Activated CD8-positive, alpha-beta memory T cell treated with anti-CD3 and anti-CD28 coated beads, Interleukin-2, amount 10 ng/mL, durations not matched to agents 7 days and 5 days (primary cell): Measurements from ENCODE around the gene PCED1B. TPM values are rescaled to one million over a fixed set of nuclear protein-coding genes. Genes with fewer than 3 reads are reported as not detected.
"Not testable (repeated sequence)": the region's sequence is repeated elsewhere in the genome, so short reads cannot be mapped to it uniquely, and the experiment has no call there.

Experiments used
- ATAC-seq: fragments of 150-1000 bp; cut with Tn5 transposase; one replicate; pipeline ENCODE4 v1.10.0; 2021; ENCODE audit warnings: moderate library complexity
- CTCF ChIA-PET: fragments of 350-600 bp; sonication (Branson Sonifier 250); formaldehyde crosslinking; loops from one replicate; lab custom pipeline; 2021; ENCODE audit warnings: antibody characterized with exemption; lab: Charles Lee
- DNase-seq: peaks from one replicate; pipeline ENCODE4 v3.0.0-alpha.2; 2020
- H3K27ac Mint-ChIP-seq: one replicate; pipeline ENCODE4 v1.8.0; 2021; ENCODE audit warnings: mild to moderate bottlenecking, mixed read lengths
- H3K27me3 Mint-ChIP-seq: one replicate; pipeline ENCODE4 v1.8.0; 2021; ENCODE audit warnings: mixed read lengths
- H3K36me3 Mint-ChIP-seq: one replicate; pipeline ENCODE4 v1.8.0; 2021; ENCODE audit warnings: mild to moderate bottlenecking, mixed read lengths
- H3K4me1 Mint-ChIP-seq: one replicate; pipeline ENCODE4 v1.8.0; 2021; ENCODE audit warnings: mixed read lengths
- H3K4me3 Mint-ChIP-seq: one replicate; pipeline ENCODE4 v1.8.0; 2021; ENCODE audit warnings: mild to moderate bottlenecking, moderate library complexity, mixed read lengths
- H3K9me3 Mint-ChIP-seq: one replicate; pipeline ENCODE4 v1.8.0; 2022; ENCODE audit warnings: low read depth, mixed read lengths
- total RNA-seq, 2 experiments: library from RNA; stranded (reverse); gene quantifications; one replicate each; pipeline ENCODE4 v1.2.3, GENCODE V29; 2021

PCED1B gene
- total RNA-seq, 2 experiments from 2014 or later, result 44.3 to 63.2 TPM

- peaks cover 11% of the 10 kb centered on the region for H3K36me3 Mint-ChIP-seq
- not testable (repeated sequence) for H3K4me1 Mint-ChIP-seq, ATAC-seq, H3K4me3 Mint-ChIP-seq, DNase-seq, H3K9me3 Mint-ChIP-seq, H3K27ac Mint-ChIP-seq, H3K27me3 Mint-ChIP-seq
- CTCF ChIA-PET, result interaction anchor here (1.2 kb wide), 1 partner anchor 19 kb away, joined by 3 read pairs; no protein-coding TSS in a partner anchor
Observed at GRCh38 chr12:47051291-47051690, 28.1 kb upstream of the PCED1B start.

- Mint-ChIP-seq H3K36me3 (peaks cover 11% of the 10 kb centered on the region), H3K4me1 (no peaks in the 10 kb centered on the region), H3K27ac (no peak overlapping the region), H3K27me3 (no peaks in the 10 kb centered on the region), H3K9me3 (peaks cover 9% of the 10 kb centered on the region), H3K4me3 (no peak overlapping the region)
- ATAC-seq (no peak), DNase-seq (no peak)
- CTCF ChIA-PET, result interaction anchor here (0.6 kb wide), 1 partner anchor 1729 kb away, joined by 3 read pairs; no protein-coding TSS in a partner anchor
Observed at GRCh38 chr12:47052274-47052673, 27.1 kb upstream of the PCED1B start.

DNA sequence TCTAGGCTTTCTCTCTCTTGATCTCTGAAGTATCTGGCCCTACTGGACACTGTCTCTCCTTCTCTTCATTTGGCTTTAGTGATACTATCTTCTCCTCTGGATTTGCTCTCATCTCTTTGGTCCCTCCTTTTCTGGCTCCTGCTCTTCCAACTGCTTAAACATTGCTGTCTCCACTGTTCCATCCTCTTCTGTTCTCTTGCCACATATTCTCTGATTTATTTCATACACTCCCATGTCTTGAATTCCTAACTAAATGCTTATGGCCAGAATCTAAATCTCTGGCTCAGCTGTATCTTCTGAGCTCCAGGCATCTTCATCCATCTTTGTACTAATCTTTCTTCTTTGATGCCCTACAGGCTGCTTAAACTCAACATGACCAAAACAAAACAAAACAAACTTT, 25.5 kb upstream of the PCED1B start:
- H3K27ac Mint-ChIP-seq, result no peak overlapping the region
- CTCF ChIA-PET, result interaction anchor here (2.0 kb wide), 1 partner anchor 17 kb away, joined by 9 read pairs; no protein-coding TSS in a partner anchor
- DNase-seq (no peak), ATAC-seq (no peak)
- H3K4me3 Mint-ChIP-seq, result no peak overlapping the region
- H3K9me3 Mint-ChIP-seq, result peaks cover 9% of the 10 kb centered on the region
- no peaks in the 10 kb centered on the region for H3K4me1 Mint-ChIP-seq
- peaks cover 11% of the 10 kb centered on the region for H3K36me3 Mint-ChIP-seq
- H3K27me3 Mint-ChIP-seq, result no peaks in the 10 kb centered on the region

- H3K9me3 Mint-ChIP-seq, result peaks cover 9% of the 10 kb centered on the region
- no peaks in the 10 kb centered on the region for H3K27me3 Mint-ChIP-seq
- H3K4me1 Mint-ChIP-seq, result no peaks in the 10 kb centered on the region
- peaks cover 13% of the 10 kb centered on the region for H3K36me3 Mint-ChIP-seq
- no peak overlapping the region for H3K27ac Mint-ChIP-seq
- no peak for DNase-seq
- no peak overlapping the region for H3K4me3 Mint-ChIP-seq
- ATAC-seq, result no peak
- CTCF ChIA-PET, result interaction anchor here (2.0 kb wide), 1 partner anchor 17 kb away, joined by 9 read pairs; no protein-coding TSS in a partner anchor
Observed at GRCh38 chr12:47054659-47055058, 24.8 kb upstream of the PCED1B start.

GRCh38 chr12:47055856-47056255, 23.6 kb upstream of the PCED1B start:
- DNase-seq, H3K4me3 Mint-ChIP-seq, CTCF ChIA-PET, ATAC-seq, H3K36me3 Mint-ChIP-seq, H3K27me3 Mint-ChIP-seq, H3K27ac Mint-ChIP-seq, H3K4me1 Mint-ChIP-seq, H3K9me3 Mint-ChIP-seq: not testable (repeated sequence)

DNA sequence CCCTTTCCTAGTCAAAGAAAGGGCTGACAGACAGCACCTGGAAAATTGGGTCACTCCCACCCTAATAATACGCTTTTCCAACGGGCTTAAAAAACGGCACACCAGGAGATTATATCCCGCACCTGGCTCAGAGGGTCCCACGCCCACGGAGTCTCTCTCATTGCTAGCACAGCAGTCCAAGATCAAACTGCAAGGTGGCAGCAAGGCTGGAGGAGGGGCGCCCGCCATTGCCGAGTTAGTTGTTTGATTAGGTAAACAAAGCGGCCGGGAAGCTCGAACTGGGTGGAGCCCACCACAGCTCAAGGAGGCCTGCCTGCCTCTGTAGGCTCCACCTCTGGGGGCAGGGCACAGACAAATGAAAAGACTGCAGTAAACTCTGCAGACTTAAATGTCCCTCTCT, 22.5 kb upstream of the PCED1B start:
- H3K9me3 Mint-ChIP-seq, H3K36me3 Mint-ChIP-seq, H3K4me3 Mint-ChIP-seq, CTCF ChIA-PET, H3K4me1 Mint-ChIP-seq, H3K27ac Mint-ChIP-seq, ATAC-seq, H3K27me3 Mint-ChIP-seq, DNase-seq: not testable (repeated sequence)

DNA sequence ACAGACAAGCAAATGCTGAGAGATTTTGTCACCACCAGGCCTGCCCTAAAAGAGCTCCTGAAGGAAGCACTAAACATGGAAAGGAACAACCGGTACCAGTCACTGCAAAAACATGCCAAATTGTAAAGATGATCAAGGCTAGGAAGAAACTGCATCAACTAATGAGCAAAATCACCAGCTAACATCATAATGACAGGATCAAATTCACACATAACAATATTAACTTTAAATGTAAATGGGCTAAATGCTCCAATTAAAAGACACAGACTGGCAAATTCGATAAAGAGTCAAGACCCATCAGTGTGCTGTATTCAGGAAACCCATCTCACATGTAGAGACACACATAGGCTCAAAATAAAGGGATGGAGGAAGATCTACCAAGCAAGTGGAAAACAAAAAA, 20.8 kb upstream of the PCED1B start:
- CTCF ChIA-PET, DNase-seq, H3K27me3 Mint-ChIP-seq, H3K9me3 Mint-ChIP-seq, ATAC-seq, H3K27ac Mint-ChIP-seq, H3K4me1 Mint-ChIP-seq, H3K4me3 Mint-ChIP-seq, H3K36me3 Mint-ChIP-seq: not testable (repeated sequence)

- CTCF ChIA-PET, result no interaction called here
- no peak overlapping the region for H3K27ac Mint-ChIP-seq
Observed at GRCh38 chr12:47065546-47065945, 13.9 kb upstream of the PCED1B start.

DNA sequence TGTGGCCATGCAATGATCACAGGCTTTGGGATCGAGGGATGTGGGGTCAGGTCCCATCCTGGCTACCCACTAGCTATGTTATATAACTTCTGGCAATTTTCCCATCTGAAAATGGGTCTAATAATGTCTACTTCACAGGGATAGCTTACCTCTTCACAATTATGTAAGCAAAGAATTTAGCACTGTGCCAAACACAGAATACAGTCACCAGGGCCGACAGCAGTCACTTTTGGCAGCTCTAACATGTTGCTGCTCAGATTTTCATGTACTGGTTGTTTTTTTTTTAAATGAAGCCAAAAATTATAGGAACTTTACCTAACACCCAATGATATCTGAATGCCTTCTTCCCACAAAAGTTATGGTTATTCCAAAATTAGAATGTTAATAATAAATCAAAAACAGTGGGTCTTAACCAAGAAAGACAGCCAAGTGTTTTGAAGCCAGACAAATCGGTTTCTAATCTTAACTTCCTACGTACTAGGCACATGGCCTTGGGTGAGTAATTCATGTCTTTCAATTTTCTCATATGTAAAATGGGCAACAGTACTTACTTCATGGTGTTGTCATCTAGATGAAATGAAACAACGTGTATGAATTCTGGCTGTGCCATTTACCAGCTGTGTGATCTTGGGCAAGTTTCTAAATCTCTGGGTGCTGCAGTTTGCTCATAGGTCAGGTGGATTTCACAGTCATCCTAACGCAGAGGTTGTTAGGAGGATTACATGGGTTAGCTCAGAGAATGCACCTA, 13.0 kb upstream of the PCED1B start:
- peaks cover 14% of the 10 kb centered on the region for H3K4me1 Mint-ChIP-seq
- H3K27me3 Mint-ChIP-seq, result no peaks in the 10 kb centered on the region
- ATAC-seq (peak; percentile 33), DNase-seq (no peak)
- CTCF ChIA-PET, result no interaction called here
- no peaks in the 10 kb centered on the region for H3K36me3 Mint-ChIP-seq
- no peak overlapping the region for H3K4me3 Mint-ChIP-seq
- H3K9me3 Mint-ChIP-seq, result no peaks in the 10 kb centered on the region
- H3K27ac Mint-ChIP-seq, result peak overlapping the region; percentile 28

More at GRCh38 chr12:47065546-47065945, 13.9 kb upstream of the PCED1B start:
- Mint-ChIP-seq H3K9me3 (no peaks in the 10 kb centered on the region), H3K4me3 (no peak overlapping the region), H3K4me1 (peaks cover 14% of the 10 kb centered on the region), H3K27me3 (no peaks in the 10 kb centered on the region), H3K36me3 (no peaks in the 10 kb centered on the region)
- DNase-seq, result no peak
- ATAC-seq, result no peak

DNA sequence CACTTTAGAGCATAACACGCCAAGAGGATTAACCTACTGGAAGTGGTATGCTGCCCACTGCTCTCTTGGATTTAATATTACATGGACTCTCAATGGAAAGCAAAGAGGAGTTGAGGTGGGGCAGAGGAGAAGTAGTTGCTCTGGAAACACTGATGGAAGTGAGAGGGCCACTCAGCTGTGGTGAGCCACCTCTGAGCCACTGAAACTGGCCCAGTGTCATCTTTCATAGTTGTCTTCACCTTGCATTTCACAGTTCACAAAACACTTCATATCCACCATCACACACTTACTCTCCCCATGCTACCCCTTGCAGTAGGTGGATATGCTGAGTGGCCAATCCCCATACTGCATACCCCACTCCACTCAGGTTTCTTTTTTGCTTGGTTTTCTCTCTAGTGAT, 12.2 kb upstream of the PCED1B start:
- CTCF ChIA-PET, result no interaction called here
- Mint-ChIP-seq H3K4me3 (no peak overlapping the region), H3K9me3 (no peaks in the 10 kb centered on the region), H3K4me1 (peaks cover 14% of the 10 kb centered on the region), H3K36me3 (no peaks in the 10 kb centered on the region), H3K27ac (no peak overlapping the region), H3K27me3 (no peaks in the 10 kb centered on the region)
- ATAC-seq, result peak; percentile 58
- no peak for DNase-seq

GRCh38 chr12:47067771-47068431, 11.5 kb upstream of the PCED1B start:
- Mint-ChIP-seq H3K4me1 (peaks cover 14% of the 10 kb centered on the region), H3K9me3 (no peaks in the 10 kb centered on the region), H3K27ac (no peak overlapping the region), H3K27me3 (no peaks in the 10 kb centered on the region), H3K4me3 (no peak overlapping the region), H3K36me3 (no peaks in the 10 kb centered on the region)
- DNase-seq, result no peak
- no peak for ATAC-seq
- CTCF ChIA-PET, result no interaction called here

GRCh38 chr12:47068539-47068938, 10.9 kb upstream of the PCED1B start:
- ATAC-seq, result no peak
- Mint-ChIP-seq H3K4me3 (no peak overlapping the region), H3K36me3 (no peaks in the 10 kb centered on the region), H3K4me1 (peaks cover 14% of the 10 kb centered on the region), H3K27me3 (no peaks in the 10 kb centered on the region), H3K9me3 (no peaks in the 10 kb centered on the region), H3K27ac (no peak overlapping the region)
- CTCF ChIA-PET, result interaction anchor here (0.8 to 4.7 kb wide), 2 partner anchors 18 to 35 kb away, joined by 3 to 38 read pairs; no protein-coding TSS in a partner anchor
- no peak for DNase-seq

- Mint-ChIP-seq H3K9me3 (no peaks in the 10 kb centered on the region), H3K4me3 (no peak overlapping the region), H3K27ac (no peak overlapping the region), H3K36me3 (no peaks in the 10 kb centered on the region), H3K27me3 (no peaks in the 10 kb centered on the region), H3K4me1 (peaks cover 14% of the 10 kb centered on the region)
- DNase-seq (no peak), ATAC-seq (no peak)
- CTCF ChIA-PET, result interaction anchor here (1.0 to 4.7 kb wide), 13 partner anchors 9 to 343 kb away, joined by 3 to 38 read pairs (median 6); partner anchors contain the start of genes AMIGO2 and PCED1B
Observed at GRCh38 chr12:47070310-47070709, 9.1 kb upstream of the PCED1B start.
